Activated CD4-positive, alpha-beta T cell treated with anti-CD3 and anti-CD28 coated beads for 48 hours (primary cell): ENCODE data around the gene PHOSPHO2.

ENCODE experiments used
- DNase-seq: peaks from one replicate; pipeline ENCODE4 v3.0.0-alpha.2; 2020

Gene PHOSPHO2

GRCh38 chr2:169717691-169718063 lies 23.4 kb downstream of the PHOSPHO2 start:
- no peak for DNase-seq

GRCh38 chr2:169718930-169719504 lies 24.7 kb downstream of the PHOSPHO2 start:
- no peak for DNase-seq

- no peak for DNase-seq
Observed at GRCh38 chr2:169721016-169721415, 26.7 kb downstream of the PHOSPHO2 start.

- DNase-seq = no peak
Observed at GRCh38 chr2:169727065-169727464, 32.8 kb downstream of the PHOSPHO2 start.

GRCh38 chr2:169729274-169729605 lies 35.0 kb downstream of the PHOSPHO2 start:
- no peak for DNase-seq

GRCh38 chr2:169732075-169732474 lies 37.8 kb downstream of the PHOSPHO2 start:
- no peak for DNase-seq

- DNase-seq = no peak
Observed at GRCh38 chr2:169732583-169733358, 38.5 kb downstream of the PHOSPHO2 start.

GRCh38 chr2:169734169-169734847 lies 40.0 kb downstream of the PHOSPHO2 start:
- DNase-seq = peak; percentile 23

- no peak for DNase-seq
Observed at GRCh38 chr2:169735623-169736022, 41.4 kb downstream of the PHOSPHO2 start.

GRCh38 chr2:169736902-169737301 lies 42.6 kb downstream of the PHOSPHO2 start:
- DNase-seq = no peak

- no peak for DNase-seq
Observed at GRCh38 chr2:169738566-169739229, 44.4 kb downstream of the PHOSPHO2 start.

- no peak for DNase-seq
Observed at GRCh38 chr2:169739351-169739750, 45.1 kb downstream of the PHOSPHO2 start.

- DNase-seq = no peak
Observed at GRCh38 chr2:169743549-169743948, 49.3 kb downstream of the PHOSPHO2 start.

GRCh38 chr2:169746240-169746639 lies 52.0 kb downstream of the PHOSPHO2 start:
- DNase-seq = no peak

GRCh38 chr2:169748319-169748718 lies 54.0 kb downstream of the PHOSPHO2 start:
- no peak for DNase-seq
